Activated T-cell treated with anti-CD3 and anti-CD28 coated beads for 4 hours (primary cell): ENCODE measurements around the gene ASF1B.
A peak's percentile ranks its signal among the peaks of the same experiment; 100 is the strongest.
"Not testable (repeated sequence)": the region's sequence is repeated elsewhere in the genome, so short reads cannot be mapped to it uniquely, and the experiment has no call there.

Experiments
- DNase-seq: peaks from one replicate; pipeline ENCODE4 v3.0.0-alpha.2; 2020

The ASF1B gene

DNA sequence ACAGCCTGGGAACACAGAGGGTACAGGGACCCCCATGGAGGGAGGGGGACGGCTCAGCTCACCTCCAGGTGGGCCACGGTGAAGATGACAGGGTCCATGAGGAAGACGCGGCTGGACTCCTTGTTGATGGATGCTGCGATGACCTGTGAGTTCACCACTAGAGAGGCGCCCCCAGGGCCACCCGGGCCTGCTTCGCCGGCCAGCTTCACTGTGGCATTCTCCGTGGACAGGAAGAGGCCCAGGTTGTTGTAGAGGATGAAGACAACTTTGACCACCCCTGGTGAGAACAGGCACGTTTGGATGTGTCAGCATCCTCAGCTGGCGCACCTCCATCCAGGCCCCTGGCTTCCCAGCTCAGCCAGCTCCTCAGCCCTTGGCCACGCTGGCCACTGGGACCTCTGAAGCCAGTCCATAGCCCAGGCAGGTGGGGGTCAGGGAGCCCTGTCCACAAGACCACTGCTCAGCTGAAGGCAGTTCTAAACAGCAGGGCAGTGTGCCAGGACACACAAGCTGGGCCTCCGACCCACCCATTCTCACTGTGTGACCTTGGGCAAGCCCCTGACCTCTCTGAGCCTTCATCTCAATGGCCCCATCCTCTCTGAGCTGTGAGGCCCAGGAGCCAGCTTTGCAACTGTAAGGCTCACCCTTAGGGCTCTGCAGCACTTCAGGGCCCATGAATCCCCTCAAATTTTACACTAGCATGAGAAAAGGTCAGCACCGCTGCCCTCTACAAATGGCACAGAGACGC, 22.1 kb upstream of the ASF1B start:
- DNase-seq: no peak

DNA sequence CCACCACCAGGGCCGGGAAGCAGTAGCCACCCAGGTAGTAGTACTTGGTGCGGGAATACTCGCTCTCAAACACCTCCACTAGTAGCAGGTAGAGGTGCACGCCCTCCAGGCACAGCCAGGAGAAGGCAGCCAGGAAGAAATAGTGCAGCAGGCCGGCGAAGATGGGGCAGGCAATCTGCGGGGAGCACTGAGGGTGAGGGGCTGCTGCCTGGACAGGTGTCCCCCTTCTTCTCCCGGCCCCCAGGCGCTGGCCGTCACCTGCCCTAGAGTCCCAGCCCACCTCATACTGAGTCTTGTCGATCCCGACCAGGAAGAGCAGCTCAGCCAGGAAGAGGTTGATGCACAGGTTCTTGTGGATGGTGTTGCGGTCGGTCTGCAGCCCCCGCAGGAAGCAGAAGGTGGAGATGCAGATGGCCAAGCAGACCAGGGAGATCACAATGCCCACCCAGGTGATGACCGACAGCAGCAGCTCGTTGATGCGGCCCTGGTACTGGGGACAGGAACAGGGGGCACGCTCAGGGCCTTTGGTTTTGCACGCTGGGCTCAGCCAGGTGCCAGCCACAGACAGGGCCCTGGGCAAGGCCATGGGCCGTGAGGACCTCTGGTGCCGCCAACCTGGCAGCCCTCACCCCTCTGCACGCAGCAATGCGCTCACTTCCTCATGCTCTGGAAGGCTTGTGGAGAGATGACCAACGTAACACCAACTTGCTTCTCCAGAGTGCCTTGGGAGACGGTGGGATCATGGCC, 20.8 kb upstream of the ASF1B start:
- no peak for DNase-seq

GRCh38 chr19:14156122-14156521, 19.7 kb upstream of the ASF1B start:
- DNase-seq: no peak

DNA sequence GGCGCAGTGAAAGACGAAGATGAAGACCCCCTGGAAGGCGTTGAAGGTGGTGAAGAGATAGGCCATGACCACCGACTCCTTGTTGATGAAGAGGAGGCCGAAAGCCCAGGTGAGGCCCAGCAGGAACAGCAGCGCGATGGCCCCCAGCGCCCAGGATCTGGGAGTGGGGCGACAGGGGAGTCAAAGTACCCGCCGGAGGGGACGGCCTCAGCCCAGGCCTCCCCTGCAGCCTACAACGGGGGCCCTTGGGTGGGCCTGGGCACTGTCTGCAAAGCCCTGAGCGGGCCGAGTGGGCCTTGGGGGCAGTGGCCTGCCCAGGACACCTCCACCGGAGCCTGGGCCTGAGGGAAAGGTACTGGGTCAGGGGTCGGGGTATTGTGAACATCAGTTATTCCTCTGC, 19.0 kb upstream of the ASF1B start:
- no peak for DNase-seq

DNA sequence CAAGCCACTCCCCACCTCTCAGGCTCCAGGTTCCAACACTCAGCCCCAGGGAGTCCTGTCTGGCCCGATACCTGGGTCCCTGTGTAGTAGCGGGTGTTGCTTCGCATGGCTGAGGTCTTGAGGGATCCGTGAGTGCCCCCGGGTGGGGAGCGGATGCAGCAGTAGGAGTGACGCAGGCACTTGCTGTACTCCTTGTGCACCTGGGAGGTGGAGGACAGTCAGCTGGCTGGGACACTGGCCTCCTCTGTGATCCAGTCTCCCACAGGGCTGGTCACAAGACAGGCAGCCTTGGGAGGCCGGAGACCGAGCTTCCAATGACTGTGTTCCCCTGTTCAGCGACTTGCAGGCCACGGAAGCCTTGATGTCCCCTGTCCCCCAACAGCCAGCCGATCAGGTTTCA, 16.3 kb upstream of the ASF1B start:
- DNase-seq: no peak

- no peak for DNase-seq
Measured at GRCh38 chr19:14150770-14151661, 14.6 kb upstream of the ASF1B start.

GRCh38 chr19:14150041-14150769, 13.8 kb upstream of the ASF1B start:
- no peak for DNase-seq

- DNase-seq: peak; percentile 29
Measured at GRCh38 chr19:14149509-14149994, 13.2 kb upstream of the ASF1B start.

GRCh38 chr19:14148751-14149410, 12.5 kb upstream of the ASF1B start:
- DNase-seq: no peak

- no peak for DNase-seq
Measured at GRCh38 chr19:14147797-14148605, 11.6 kb upstream of the ASF1B start.

GRCh38 chr19:14146789-14147216, 10.4 kb upstream of the ASF1B start:
- DNase-seq: no peak

DNA sequence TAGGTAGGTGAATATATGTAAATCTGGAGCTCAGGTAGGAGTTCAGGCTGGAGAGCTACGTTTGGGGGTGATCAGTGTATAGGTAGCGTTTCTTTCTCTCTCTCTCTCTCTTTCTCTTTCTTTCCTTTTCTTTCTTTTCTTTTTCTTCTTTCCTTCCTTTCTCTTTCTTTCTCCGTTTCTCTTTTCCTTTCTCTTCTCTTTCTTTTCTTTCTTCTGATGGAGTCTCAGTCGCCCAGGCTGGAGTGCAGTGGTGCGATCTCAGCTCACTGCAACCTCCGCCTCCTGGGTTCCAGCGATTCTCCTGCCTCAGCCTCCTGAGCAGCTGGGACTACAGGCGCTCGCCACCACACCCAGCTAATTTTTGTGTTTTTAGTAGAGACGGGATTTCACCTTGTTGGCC, 9.8 kb upstream of the ASF1B start:
- DNase-seq: not testable (repeated sequence)

- no peak for DNase-seq
Measured at GRCh38 chr19:14145381-14145780, 9.0 kb upstream of the ASF1B start.

DNA sequence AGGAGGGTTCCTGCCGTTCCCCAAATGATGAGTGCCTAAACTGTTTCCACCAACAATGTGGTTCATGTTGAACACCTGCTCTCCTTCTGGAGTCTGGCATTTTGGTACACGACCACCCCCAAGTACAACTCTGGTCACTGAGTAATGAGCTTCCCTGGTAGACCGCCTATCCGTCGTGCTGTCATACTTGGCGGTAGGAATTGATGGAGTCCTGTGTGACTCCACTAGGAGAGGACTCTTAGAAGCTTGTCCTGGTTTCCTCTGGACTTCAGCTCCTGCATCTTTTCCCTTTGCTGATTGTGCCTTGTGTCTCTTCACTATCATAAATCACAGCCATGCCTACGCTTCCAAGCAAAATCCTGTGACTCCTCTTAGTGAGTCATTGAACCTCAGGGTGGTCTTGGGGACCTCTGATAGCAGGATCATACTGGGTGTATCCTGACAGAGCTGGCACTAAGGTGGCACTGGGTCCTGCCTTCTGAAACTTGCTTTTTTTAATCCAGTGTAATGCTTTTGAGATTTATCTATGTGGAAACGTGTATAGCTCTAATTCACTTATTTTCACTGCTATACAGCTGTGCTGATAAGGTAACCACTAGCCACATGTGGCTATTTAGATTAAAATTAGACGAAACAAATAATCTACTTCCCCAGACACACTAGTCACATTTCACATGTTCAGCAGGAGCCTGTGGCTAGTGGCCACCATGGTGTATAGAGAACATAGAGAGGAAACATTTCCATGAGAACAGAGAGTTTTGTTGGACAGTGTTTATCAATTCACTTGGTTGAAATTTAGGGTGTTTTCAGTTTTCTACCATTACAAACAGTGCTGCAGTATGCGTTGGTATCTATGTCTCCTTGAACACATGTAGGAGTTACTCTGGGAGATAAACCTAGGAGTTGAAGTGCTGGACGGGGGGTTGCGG, 6.1 kb upstream of the ASF1B start:
- no peak for DNase-seq

GRCh38 chr19:14141041-14141440, 4.7 kb upstream of the ASF1B start:
- DNase-seq: no peak

- no peak for DNase-seq
Measured at GRCh38 chr19:14139944-14140343, 3.6 kb upstream of the ASF1B start.

DNA sequence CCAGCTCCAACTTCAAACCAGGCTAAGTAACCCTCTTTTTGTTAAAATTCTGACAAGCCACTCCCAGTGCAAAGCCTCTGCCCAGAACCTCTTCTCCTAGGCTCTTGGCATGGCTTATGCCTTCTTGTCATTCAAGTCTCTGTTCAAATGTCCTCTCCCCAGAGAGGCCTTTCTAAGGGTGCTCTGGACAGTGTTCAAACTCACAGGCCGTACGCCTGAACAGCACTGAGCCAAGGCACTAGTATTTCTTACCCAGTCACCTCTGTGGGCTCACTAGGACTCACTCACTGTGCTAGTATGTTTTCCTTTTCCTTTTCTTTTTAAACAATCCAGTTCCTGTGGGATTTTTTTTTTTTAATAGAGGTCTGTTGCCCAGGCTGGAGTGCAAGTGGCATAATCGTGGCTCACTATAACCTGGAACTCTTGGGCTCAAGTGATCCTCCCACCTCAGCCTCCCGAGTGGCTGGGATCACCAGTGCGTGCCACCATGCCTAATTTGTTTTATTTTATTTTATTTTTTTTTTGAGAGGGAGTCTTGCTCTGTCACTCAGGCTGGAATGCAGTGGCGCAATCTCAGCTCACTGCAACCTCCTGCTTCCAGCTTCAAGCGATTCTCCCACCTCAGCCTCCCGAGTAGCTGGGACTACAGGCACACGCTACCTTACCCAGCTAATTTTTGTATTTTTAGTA, 2.3 kb upstream of the ASF1B start:
- DNase-seq: no peak

GRCh38 chr19:14135985-14136508, 342 bp downstream of the ASF1B start:
- no peak for DNase-seq

GRCh38 chr19:14135355-14135754, 1.0 kb downstream of the ASF1B start:
- no peak for DNase-seq
